Progenitor cell of endocrine pancreas (in vitro differentiated cells): Measurements from ENCODE around the gene GPR161. TPM values are rescaled to one million over a fixed set of nuclear protein-coding genes. Genes with fewer than 3 reads are reported as not detected.

Experiments used
- DNase-seq: peaks from one replicate; pipeline ENCODE4 v3.0.0; 2021; ENCODE audit warnings: low spot score; ENCODE audit not compliant: unreplicated experiment
- H3K27ac Mint-ChIP-seq: 2 replicates; pipeline ENCODE4 v1.8.0; 2021; ENCODE audit warnings: mild to moderate bottlenecking, moderate library complexity, mixed read lengths
- H3K27me3 Mint-ChIP-seq: 2 replicates; pipeline ENCODE4 v1.8.0; 2021; ENCODE audit warnings: mixed read lengths
- H3K36me3 Mint-ChIP-seq: 2 replicates; pipeline ENCODE4 v1.8.0; 2022; ENCODE audit warnings: mixed read lengths; ENCODE audit not compliant: insufficient read depth
- H3K4me1 Mint-ChIP-seq: 2 replicates; pipeline ENCODE4 v1.8.0; 2021; ENCODE audit warnings: low read depth, mixed read lengths
- H3K4me3 Mint-ChIP-seq: 2 replicates; pipeline ENCODE4 v1.8.0; 2021; ENCODE audit warnings: low read depth, mild to moderate bottlenecking, moderate library complexity, mixed read lengths
- H3K9me3 Mint-ChIP-seq: 2 replicates; pipeline ENCODE4 v1.8.0; 2021; ENCODE audit warnings: low read depth, mixed read lengths
- CTCF ChIP-seq: fragments of 200-600 bp; sonication (generic); IDR thresholded peaks from one replicate; pipeline ENCODE4 v1.5.0; 2021; ENCODE audit warnings: antibody characterized with exemption, mild to moderate bottlenecking; ENCODE audit not compliant: unreplicated experiment
- total RNA-seq: library from RNA; stranded (reverse); gene quantifications from 2 replicates; pipeline ENCODE4 v1.2.1, GENCODE V29; 2021

GPR161 gene
- total RNA-seq, 1 donor from 2014 or later: 58.5 TPM

DNA sequence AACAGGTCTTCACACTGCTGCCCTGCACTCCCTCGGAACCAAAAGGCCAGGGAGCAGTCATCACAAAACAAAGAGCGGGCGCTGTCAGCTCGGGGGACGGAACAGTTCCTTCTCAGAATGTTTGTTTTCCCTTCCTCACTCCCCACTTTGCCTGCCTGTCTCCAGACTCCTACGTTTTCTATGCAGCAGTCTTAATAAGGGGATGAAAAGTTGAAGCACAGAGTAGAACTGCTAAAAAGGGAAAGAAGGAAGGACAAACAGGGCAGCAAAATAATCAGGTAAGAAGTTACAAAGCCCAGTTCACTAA lies 738 bp upstream of the GPR161 start:
- Mint-ChIP-seq H3K9me3 (no peaks in the 10 kb centered on the region), H3K27ac (peak overlapping the region; percentile 99), H3K4me3 (peak overlapping the region; percentile 93), H3K36me3 (peaks cover 2% of the 10 kb centered on the region), H3K27me3 (no peaks in the 10 kb centered on the region), H3K4me1 (peaks cover 31% of the 10 kb centered on the region)
- DNase-seq: no peak
- TF ChIP-seq CTCF: no peak

GRCh38 chr1:168135921-168136708 lies 615 bp downstream of the GPR161 start:
- H3K36me3 Mint-ChIP-seq: peaks cover 6% of the 10 kb centered on the region
- peak; percentile 12 for TF ChIP-seq CTCF
- peak; percentile 59 for DNase-seq

DNA sequence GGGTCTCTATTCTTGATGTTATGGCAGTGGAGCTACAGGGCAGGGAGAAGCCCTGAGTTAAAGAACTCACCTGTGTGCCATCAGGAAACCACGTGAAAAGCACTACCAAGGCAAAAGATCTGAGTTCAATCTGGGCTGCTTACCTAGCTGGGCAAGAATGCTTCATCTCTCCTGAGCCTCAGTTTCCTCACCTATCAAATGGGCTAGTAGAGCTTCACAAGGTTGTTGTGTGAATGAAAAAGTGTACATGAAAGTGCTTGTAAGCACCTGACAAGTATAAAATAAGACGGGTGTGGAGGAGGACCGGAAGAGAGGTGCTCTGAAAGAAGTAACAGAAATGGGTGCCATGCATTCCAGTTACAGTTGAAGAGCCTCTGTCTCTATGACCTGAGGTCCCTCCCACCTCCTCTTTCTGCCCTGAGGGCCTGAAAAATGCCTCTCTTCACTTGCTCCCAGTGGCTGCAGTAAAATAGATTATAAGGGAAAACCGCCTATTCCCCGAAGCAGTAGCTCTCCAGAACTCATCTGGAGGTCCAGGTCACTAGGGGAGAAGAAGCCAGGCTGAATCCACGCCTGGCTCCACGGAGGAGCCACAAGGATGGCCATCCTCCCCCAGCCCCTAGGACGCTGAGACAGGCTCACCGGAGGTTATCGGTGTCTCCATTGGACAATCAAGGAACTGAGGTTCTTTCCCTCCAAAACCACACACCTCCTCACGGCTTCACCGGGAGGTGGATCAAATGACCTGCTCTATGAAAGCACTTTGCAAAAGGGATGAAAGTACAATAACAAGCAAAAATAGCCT lies 1.4 kb downstream of the GPR161 start:
- H3K27me3 Mint-ChIP-seq: no peaks in the 10 kb centered on the region
- no peak for TF ChIP-seq CTCF
- H3K4me1 Mint-ChIP-seq: peaks cover 29% of the 10 kb centered on the region
- peaks cover 10% of the 10 kb centered on the region for H3K36me3 Mint-ChIP-seq
- H3K9me3 Mint-ChIP-seq: no peaks in the 10 kb centered on the region
- peak overlapping the region; percentile 91 for H3K4me3 Mint-ChIP-seq
- peak overlapping the region; percentile 95 for H3K27ac Mint-ChIP-seq
- DNase-seq: no peak

More at GRCh38 chr1:168135921-168136708, 615 bp downstream of the GPR161 start:
- Mint-ChIP-seq H3K27me3 (no peaks in the 10 kb centered on the region), H3K9me3 (no peaks in the 10 kb centered on the region), H3K4me3 (peak overlapping the region; percentile 91), H3K27ac (peak overlapping the region; percentile 95), H3K4me1 (peaks cover 29% of the 10 kb centered on the region)

DNA sequence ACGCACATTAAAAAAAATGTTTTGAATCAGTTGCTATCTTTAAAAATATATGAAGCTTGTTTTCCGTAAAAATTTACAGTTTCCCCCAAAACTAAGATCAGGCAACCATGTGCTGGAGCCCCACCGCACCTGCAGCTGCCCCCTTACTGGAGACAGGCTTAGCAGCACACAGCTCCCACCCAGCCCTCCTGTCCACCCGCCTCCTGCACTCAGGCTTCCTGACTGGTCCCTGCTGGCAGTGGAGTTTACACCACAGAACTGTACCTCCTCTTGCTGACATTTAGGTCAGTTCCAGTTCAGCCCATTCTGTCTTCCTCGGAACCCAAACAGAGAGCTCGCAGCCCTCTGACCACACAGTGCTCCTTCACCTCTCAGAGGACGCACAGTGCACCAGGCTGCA lies 2.1 kb downstream of the GPR161 start:
- DNase-seq: no peak
- Mint-ChIP-seq H3K9me3 (no peaks in the 10 kb centered on the region), H3K4me1 (peaks cover 29% of the 10 kb centered on the region), H3K27ac (no peak overlapping the region), H3K27me3 (no peaks in the 10 kb centered on the region), H3K36me3 (peaks cover 15% of the 10 kb centered on the region), H3K4me3 (peak overlapping the region; percentile 91)
- TF ChIP-seq CTCF: no peak

DNA sequence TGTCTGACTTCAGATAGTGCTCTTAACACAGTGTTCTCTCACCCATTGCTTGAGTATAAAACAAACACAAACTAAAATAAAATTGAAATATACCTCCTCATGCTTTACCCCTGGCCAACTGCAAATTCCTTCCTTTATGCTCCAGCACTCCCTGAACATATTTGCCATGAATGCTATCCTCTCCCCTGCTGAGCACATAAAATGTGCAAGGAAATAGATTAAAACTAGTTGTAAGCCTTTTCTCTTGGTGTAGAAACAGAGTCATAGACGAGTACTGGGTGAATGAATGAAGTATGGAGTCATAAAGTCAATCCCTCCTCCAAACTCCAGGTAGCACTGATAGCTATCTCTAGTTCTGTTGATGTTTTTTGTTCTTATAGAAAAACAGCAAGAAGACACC lies 2.6 kb downstream of the GPR161 start:
- Mint-ChIP-seq H3K27me3 (no peaks in the 10 kb centered on the region), H3K4me3 (peak overlapping the region; percentile 91), H3K36me3 (peaks cover 17% of the 10 kb centered on the region), H3K27ac (no peak overlapping the region), H3K4me1 (peaks cover 29% of the 10 kb centered on the region), H3K9me3 (no peaks in the 10 kb centered on the region)
- TF ChIP-seq CTCF: no peak
- DNase-seq: no peak
